Gastroesophageal sphincter (tissue), 3 donors: ENCODE data around the gene SPDYE2.
"Not testable (repeated sequence)": the region's sequence is repeated elsewhere in the genome, so short reads cannot be mapped to it uniquely, and the experiment has no call there.

Experiments used
- CTCF ChIP-seq, 4 experiments: fragments of 200-600 bp in 2 of 4; fragments of 450-650 bp in 2 of 4; sonication (generic) in 1 of 4; IDR thresholded peaks; one replicate each; pipeline ENCODE4 v1.5.1; 2017 to 2019; ENCODE audit warnings: antibody characterized with exemption in 4 of 4, mild to moderate bottlenecking in 2 of 4, moderate library complexity in 2 of 4
- POLR2A ChIP-seq, 2 donors: fragments of 450-650 bp; IDR thresholded peaks; one replicate each; pipeline ENCODE4 v1.6.1; 2017; ENCODE audit warnings: antibody characterized with exemption in 2 of 2, mild to moderate bottlenecking in 2 of 2, moderate library complexity in 1 of 2
- POLR2AphosphoS5 ChIP-seq: sonication (generic); formaldehyde crosslinking; IDR thresholded peaks from one replicate; pipeline ENCODE4 v1.6.1; 2017; ENCODE audit warnings: antibody characterized with exemption

DNA sequence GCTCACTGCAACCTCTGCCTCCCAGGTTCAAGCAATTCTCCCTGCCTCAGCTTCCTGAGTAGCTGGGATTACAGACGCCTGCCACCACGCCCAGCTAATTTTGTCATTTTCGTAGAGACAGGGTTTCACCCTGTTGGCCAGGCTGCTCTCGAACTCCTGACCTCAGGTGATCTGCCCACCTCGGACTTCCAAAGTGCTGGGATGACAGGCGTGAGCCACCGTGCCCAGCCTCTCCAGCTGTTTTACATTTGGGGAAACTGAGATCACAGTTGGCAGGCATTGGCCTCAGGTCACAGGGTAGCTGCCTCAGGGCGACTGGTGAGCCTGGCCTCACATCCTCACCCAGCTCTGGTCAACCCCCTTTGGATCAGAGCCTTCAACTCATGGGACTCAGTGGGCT is 40.5 kb upstream of the SPDYE2 start:
- not testable (repeated sequence) for TF ChIP-seq CTCF (IDR thresholded peaks at IDR 0.05); POLR2AphosphoS5; POLR2A (IDR thresholded peaks at IDR 0.05)
